Measurements from ENCODE around the gene ZMIZ1.

DNA sequence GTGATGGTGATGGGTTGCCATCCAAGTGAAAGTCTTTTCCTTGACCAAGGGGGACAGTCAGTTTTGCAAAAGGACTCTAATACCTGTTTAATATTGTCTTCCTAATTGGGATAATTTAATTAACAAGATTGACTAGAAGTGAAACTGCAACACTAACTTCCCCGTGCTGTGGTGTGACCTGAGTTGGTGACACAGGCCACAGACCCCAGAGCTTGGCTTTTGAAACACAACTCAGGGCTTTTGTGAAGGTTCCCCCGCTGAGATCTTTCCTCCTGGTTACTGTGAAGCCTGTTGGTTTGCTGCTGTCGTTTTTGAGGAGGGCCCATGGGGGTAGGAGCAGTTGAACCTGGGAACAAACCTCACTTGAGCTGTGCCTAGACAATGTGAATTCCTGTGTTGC, 285.4 kb downstream of the ZMIZ1 start:
- TF ChIP-seq, protein P1, sequence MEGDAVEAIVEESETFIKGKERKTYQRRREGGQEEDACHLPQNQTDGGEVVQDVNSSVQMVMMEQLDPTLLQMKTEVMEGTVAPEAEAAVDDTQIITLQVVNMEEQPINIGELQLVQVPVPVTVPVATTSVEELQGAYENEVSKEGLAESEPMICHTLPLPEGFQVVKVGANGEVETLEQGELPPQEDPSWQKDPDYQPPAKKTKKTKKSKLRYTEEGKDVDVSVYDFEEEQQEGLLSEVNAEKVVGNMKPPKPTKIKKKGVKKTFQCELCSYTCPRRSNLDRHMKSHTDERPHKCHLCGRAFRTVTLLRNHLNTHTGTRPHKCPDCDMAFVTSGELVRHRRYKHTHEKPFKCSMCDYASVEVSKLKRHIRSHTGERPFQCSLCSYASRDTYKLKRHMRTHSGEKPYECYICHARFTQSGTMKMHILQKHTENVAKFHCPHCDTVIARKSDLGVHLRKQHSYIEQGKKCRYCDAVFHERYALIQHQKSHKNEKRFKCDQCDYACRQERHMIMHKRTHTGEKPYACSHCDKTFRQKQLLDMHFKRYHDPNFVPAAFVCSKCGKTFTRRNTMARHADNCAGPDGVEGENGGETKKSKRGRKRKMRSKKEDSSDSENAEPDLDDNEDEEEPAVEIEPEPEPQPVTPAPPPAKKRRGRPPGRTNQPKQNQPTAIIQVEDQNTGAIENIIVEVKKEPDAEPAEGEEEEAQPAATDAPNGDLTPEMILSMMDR (IDR thresholded peaks at IDR 0.05), result no peak
- TF ChIP-seq POLR2AphosphoS5 (IDR thresholded peaks at IDR 0.05) (no peak), POLR2A (IDR thresholded peaks at IDR 0.05) (no peak), EP300 (IDR thresholded peaks at IDR 0.05) (no peak)

Data from suprapubic skin (tissue), 4 donors.